ENCODE data around the gene ANKRD29. TPM values are rescaled to one million over a fixed set of nuclear protein-coding genes. Genes with fewer than 3 reads are reported as not detected.
A peak's percentile ranks its signal among the peaks of the same experiment; 100 is the strongest.

The ANKRD29 gene
- total RNA-seq, 1 experiment from 2014 or later: 3.2 TPM

DNA sequence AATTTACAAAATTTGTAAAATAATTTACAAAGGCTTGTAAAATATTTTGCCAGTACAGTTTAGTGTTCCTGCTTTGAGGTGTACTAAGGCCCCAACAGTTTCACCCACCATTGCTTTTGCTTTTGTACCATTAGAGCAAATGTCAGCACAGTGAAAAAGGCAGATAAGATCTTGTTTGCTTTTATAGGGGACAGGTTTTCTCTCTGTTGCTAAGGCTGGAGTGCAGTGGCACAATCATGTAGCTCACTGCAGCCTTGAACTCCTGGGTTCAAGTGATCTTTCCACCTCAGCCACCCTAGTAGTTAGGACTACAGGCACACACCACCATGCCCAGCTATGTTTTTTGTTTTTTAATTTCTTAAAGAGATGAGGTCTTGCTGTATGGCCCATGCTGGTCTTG, 56.8 kb downstream of the ANKRD29 start:
- in situ Hi-C loops (cut with HindIII; ENCODE audit: low pct_unique_long_range_greater_than_20kb, low sequenced_read_pairs): no loop called here
- DNase-seq (ENCODE audit: low read depth, low spot score): no peak

DNA sequence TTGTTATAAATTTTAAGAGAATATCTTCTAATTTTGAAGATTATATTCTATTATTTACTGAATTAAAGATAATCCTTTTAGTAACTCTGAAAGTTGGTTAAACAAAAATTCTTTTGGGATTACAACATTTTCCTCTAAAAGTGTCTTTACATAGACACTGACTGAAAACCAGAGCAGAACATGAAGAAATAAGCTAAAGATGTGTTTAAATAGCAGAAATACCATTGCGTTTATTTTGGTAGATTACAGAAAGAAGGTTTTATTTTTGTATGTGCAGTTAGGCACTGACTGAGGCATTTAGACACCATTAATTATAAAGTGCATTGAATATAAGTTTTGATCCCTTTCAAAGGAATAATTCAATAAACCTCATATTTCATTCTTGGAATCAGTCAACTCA, 62.9 kb downstream of the ANKRD29 start:
- in situ Hi-C loops (cut with HindIII; ENCODE audit: low pct_unique_long_range_greater_than_20kb, low sequenced_read_pairs): no loop called here

DNA sequence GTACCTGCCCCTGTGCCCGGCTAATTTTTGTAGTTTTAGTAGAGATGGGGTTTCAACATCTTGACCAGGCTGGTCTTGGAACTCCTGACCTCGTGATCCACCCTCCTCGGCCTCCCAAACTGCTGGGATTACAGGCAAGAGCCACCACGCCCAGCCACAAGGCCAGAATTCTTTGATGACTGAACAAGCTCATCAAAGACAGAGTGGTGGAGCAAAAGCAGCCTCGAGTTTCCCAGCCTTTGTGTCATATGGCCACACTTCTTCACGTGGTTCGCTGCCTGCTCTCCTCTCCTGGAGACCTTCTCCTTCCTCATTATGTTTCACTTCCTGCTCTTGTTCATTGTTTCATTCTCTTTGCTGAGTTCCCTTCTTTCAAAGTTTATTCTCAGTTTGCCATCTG, 66.5 kb downstream of the ANKRD29 start:
- DNase-seq (ENCODE audit: low read depth, low spot score): no peak
- in situ Hi-C loops (cut with HindIII; ENCODE audit: low pct_unique_long_range_greater_than_20kb, low sequenced_read_pairs): no loop called here

More for the DNA sequence above, 62.9 kb downstream of the ANKRD29 start:
- DNase-seq (ENCODE audit: low read depth, low spot score): no peak

DNA sequence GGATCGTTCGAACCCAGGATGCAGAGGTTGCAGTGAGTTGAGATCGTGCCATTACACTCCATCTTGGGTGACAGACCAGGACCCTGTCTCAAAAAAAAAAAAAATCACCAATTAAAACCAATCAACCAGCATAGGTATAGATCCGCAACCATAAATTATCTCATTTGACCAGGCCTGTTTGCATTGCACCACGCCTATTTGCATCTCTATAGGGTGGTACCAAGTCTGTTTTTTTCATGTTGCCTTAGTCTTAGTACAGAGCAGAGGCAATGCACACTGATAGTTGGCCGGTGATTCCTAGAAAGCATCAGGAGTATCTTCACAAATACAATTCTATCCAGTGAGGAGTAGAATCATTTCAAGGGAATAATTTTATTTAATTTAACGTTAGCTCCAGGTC, 67.1 kb downstream of the ANKRD29 start:
- no peak for DNase-seq (ENCODE audit: low read depth, low spot score)
- in situ Hi-C loops (cut with HindIII; ENCODE audit: low pct_unique_long_range_greater_than_20kb, low sequenced_read_pairs): no loop called here

DNA sequence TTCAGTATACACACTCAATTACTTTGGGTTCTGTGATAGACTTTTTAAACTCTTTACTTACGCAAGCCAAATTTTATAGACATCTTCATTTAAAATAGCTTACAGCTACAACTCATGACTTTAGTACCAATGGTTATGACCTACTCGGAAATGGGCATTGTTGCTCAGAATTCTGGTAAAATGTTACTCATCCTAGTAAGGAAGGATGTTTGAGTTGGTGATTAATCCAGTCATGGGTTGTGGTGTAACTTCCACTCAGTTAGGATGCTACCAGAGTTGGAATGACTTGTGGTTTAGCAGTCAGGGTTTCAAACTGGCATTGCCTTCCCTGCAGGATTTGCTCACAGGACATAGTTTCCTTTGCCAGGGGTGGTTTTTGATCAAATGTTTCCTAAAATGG, 69.0 kb downstream of the ANKRD29 start:
- DNase-seq (ENCODE audit: low read depth, low spot score): no peak
- in situ Hi-C loops (cut with HindIII; ENCODE audit: low pct_unique_long_range_greater_than_20kb, low sequenced_read_pairs): no loop called here

DNA sequence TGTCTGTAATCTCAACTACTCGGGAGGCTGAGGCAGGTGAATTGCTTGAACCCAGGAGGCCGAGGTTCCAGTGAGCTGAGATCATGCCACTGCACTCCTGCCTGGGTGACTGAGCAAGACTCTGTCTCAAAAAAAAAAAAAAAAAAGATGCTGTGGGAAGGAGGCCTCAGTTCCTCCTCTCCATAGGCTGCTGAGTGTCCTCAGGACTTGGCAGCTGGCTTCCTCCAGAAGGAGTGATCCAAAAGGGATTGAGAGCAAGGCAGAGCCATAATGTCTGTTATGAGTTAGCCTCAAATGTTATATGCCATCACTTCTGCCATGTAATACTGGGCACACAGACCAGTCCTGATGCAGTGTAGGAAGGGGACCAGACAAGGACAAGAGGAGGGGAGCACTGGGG, 69.8 kb downstream of the ANKRD29 start:
- in situ Hi-C loops (cut with HindIII; ENCODE audit: low pct_unique_long_range_greater_than_20kb, low sequenced_read_pairs): no loop called here
- no peak for DNase-seq (ENCODE audit: low read depth, low spot score)

DNA sequence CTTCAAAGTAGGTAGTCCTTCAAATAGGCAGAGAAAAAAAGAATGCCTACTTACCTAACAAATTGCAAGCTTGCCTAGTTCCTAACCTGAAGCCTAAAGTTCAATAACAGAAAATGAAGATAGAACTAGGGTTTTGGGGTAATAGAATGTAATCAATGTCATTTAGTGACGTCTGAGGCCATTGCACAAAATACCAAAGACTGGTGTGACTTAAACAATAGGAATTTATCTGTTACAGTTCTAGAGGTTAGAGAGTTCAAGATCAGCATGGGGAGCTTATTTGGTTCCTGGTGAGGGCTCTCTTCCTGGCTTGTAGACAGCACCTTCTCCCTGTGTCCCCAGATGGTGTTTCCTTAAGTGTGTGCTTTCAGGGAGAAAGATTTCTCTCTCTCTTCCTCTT, 71.7 kb downstream of the ANKRD29 start:
- in situ Hi-C loops (cut with HindIII; ENCODE audit: low pct_unique_long_range_greater_than_20kb, low sequenced_read_pairs): no loop called here
- DNase-seq (ENCODE audit: low read depth, low spot score): no peak

DNA sequence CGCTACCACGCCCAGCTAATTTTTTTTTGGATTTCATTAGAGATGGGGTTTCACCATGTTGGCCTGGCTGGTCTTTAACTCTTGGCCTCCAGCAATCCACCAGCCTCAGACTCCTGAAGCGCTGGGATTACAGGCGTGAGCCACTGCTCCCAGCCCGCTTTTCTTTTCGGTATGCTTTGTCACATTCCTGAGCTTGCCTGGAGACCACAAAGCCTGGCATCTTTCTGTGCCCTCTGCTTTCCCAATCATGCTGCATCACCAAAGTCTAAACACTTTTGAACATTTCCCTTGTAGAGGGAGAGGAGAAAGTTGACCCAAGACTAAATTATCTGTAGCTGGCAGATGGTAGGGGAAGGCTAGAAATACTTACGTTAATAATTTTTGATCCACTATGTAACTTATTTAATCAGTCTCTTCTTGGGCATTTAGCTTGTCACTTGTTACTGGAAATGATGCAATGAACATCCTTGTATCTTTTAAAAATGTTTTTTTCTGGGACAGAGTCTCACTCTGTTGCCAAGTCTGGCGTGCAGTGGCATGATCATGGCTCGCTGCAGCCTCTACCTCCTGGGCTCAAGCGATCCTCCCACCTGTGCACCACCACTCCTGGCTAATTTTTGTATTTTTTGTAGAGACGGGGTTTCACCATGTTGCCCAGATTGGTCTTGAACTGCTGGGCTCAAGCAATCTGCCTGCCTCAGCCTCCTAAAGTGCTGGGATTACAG, 73.7 kb downstream of the ANKRD29 start:
- DNase-seq (ENCODE audit: low read depth, low spot score): no peak
- in situ Hi-C loops (cut with HindIII; ENCODE audit: low pct_unique_long_range_greater_than_20kb, low sequenced_read_pairs): no loop called here

DNA sequence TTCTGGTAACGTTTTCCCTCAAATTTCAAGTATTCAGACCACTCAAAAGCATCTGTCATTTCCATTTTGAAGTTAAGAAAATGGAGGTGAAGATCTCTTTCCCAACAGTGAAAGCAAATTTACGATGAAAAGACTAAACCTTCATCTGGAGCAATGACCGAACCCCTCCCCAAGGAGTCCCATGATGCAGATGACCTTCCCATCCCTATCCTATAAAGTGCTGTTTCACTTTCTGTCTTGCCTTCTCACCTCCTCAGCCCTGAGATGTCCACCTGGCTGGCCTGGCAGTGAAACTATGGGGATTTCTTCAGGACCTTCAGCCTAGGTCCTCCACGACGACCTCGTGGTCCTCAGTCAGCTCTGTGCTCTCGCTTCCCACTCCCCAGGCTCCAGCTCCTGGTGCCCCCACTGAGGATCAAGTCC, 75.5 kb downstream of the ANKRD29 start:
- in situ Hi-C loops (cut with HindIII; ENCODE audit: low pct_unique_long_range_greater_than_20kb, low sequenced_read_pairs): no loop called here
- no peak for DNase-seq (ENCODE audit: low read depth, low spot score)

DNA sequence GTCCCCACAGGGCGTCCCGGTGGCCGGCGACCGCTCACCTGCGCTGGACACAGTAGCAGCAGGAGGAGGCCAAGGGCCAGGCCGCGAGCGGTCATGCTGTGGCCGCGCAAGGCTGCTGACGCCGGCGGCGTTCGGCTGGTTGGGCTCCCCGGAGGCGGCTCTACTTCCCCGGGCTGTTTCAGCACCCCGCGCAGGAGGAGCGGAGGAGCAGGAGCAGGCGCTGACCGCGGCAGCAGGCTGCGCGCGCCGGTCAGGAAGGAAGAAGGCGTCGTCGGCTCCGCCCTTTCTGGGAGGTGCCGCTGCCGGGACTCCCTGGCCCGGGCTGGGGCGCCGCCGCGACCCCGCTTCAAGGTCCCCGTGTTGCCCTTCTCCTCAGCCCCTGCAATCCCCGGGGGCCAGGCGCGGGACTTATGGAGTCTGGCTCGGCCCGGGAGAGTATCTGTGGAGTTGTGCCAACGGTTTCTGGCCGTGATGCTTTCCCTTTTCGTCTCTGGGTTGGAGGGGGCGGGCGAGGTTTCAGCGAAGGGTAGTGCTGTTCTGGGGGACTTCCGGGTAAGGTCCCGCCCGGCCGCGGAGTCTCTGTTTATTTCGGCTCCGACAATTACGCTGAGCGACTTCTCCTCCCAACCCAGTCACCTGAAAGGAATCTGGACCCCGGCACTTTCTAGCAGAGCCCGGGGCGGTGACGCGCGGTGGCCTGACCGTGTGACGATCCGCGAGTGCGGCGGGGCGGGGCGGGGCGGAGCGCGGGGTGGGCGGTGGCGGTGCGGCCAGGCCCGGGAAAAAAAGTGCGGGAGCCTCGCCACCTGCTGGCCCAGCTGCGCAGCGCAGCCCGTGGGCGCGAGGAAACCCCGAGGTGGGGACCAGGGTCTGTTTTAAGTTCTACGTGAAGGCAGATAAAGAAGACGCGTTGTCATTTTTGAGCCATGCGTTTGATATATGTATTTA, 76.2 kb downstream of the ANKRD29 start, which contains the start of gene NPC1:
Gene NPC1, minus strand, starts transcription at position 258 of the 948 bp plus-strand sequence. Its CDS starts 163 bp downstream, at position 95.
- DNase-seq (ENCODE audit: low read depth, low spot score): peak; percentile 87
- in situ Hi-C loops (cut with HindIII; ENCODE audit: low pct_unique_long_range_greater_than_20kb, low sequenced_read_pairs): no loop called here

DNA sequence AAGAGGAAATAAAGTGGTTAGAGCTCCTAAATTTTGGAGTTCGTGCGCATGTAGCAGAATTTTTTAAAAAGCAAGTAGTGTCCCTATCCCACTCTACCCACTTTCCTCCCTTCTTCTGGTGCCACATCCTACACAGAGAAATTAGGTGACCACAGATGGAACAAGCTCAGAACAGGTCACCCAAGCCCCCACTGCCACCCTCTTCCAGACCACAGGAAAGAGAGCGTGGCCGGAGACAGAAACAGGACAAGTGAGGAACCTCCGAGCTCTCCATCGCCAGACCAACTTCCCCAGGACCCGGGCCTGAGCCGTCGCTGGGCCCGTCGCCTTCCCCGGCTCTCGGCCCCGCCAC, 76.8 kb downstream of the ANKRD29 start:
- DNase-seq (ENCODE audit: low read depth, low spot score): no peak
- in situ Hi-C loops (cut with HindIII; ENCODE audit: low pct_unique_long_range_greater_than_20kb, low sequenced_read_pairs): no loop called here

DNA sequence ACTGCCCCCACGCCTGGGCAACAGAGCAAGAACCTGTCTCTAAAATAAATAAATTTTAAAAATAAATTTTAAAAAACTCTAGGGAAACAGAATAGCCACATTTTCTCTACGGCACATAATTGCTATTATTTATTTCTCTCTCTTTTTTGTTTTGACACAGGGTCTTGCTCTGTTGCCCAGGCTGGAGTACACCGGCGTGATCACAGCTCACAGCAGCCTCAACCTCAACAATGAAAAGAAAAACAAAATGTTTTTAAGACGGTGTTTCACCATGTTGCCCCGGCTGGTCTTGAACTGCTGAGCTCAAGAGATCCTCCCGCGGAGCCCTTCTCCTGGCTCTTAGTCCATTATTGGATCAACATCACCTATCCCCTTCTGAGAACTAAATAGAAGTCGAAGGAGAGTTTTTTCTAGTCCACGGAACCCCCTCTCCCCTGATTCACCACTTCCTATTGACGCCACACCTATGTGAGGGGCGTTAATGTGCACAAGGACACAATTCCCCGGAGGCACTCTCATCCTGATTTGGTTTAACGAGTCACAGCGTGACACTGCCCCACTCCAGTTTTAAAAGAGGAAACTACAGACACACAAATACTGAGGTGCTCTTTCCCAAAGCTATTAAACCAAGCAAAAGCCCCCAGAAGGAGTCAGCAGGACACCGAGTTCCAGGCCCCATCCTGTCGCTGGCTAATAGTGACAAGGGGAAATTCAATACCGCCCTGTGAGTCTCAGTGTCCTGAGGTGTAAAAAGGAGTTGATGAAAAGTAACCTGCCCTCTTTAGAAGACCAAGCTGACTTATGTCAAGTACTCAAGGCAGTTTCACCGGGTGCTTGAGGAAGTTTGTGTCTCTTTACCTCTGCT, 77.5 kb downstream of the ANKRD29 start:
- in situ Hi-C loops (cut with HindIII; ENCODE audit: low pct_unique_long_range_greater_than_20kb, low sequenced_read_pairs): no loop called here

DNA sequence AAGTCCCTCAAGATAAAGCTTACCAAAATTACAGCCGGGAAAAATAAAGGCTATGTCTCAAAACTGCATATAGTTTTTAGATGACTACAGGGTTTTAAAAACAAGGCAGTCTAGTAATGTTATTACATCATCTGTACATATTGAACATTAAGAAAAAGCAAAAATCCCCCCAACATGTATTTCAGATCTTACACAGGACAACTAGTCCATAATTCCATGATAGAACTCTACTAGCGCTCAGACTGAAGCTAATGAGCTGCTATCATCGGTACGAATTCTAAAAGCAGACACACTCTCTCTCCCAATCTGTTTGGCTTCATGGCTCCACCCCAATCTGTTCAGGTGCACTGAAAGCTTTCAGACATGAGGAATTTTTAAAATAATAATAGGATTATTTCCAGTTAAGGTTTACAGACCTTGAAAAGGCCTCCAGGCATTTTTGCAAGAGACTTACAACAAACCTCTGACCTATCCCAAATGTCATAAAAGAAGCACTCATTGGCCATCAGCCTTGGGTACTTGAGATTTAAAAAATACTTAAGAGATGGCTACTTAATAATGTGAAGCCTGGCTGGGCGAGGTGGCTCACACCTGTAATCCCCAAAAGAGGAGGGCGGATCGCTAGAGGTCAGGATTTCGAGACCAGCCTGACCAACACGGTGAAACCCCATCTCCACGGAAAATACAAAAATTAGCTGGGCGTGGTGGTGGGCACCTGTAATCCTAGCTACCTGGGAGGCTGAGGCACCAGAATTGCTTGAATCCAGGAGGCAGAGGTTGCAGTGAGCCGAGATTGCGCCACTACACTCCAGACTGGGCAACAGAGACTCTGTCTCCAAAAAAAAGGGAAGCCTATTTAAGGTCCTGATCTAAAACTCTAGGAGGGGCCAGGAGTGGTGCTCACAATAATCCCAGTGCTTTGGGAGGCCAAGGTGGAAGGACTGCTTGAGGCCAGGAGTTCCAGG, 78.4 kb downstream of the ANKRD29 start:
- in situ Hi-C loops (cut with HindIII; ENCODE audit: low pct_unique_long_range_greater_than_20kb, low sequenced_read_pairs): no loop called here
- no peak for DNase-seq (ENCODE audit: low read depth, low spot score)

More for the DNA sequence above, 77.5 kb downstream of the ANKRD29 start:
- DNase-seq (ENCODE audit: low read depth, low spot score): no peak

DNA sequence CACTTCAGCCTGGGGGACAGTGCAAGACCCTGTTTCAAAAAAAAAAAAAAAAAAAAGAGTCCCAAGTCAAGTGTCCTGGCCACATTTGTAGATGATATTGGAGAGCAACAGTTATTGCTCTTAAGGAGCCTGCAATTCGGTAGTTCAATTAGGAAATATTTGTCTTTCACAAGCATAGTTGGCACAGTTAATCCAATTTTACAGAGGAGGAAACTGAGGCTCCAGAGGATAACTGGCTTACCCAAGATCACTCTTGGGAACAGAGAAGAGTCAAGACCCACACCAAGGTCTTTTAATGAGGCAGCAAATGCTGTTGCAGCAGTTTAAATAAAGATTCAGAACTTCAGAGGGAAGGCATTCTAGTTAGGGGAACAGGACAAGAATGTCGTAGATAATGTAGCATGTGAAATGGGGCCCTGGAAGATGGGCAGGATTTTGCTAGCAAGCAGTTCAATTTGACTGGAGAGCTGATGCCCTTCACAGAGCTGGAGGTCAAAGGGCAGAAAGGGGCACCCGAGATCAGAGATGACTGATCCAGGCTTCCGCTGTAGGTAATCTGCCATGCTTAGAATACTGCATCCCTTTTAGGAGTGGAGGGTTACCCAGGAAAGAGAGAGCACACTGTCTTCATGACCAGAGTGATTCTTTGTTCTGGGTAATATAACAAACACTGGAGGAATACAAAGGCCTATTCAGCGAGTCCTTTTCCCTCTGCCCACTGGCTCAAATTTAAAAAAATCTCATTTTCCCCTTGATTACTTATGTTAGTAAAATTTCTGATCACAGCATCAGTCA, 79.4 kb downstream of the ANKRD29 start:
- in situ Hi-C loops (cut with HindIII; ENCODE audit: low pct_unique_long_range_greater_than_20kb, low sequenced_read_pairs): no loop called here
- DNase-seq (ENCODE audit: low read depth, low spot score): peak; percentile 83

DNA sequence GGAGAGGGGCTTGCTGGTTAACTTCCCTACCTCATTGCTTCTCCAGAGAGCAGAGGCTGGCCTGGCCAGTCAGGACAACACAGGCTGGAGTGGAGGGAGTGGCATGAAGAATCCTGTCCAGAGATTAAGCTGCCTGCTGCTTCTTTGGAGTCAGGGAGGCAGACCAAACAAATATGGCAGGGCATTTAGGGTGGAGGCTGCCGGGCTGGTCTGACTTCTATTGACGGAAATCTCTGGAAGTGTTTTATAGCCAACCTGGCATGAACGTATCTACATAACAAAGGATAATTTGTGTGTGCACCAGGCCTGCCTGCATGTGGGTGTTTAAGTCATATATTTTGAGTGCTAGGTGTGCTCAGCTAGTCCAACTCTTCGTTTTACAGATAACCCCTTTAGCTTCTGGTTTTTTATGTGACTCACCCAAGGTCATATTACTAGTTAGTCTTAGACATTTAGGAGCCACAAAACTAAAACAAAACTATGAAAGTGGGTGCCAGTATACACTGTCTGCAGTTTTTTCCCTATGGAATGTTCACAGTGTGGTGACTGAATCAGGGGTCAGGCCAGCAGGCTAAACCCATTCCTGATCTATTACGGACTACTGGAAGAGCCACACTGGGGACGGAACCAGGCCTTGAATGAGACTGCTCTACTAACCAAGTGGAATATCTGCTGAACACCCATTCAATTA, 81.9 kb downstream of the ANKRD29 start:
- in situ Hi-C loops (cut with HindIII; ENCODE audit: low pct_unique_long_range_greater_than_20kb, low sequenced_read_pairs): no loop called here
- no peak for DNase-seq (ENCODE audit: low read depth, low spot score)
